K562 (cell line): ENCODE data around the gene CLCNKA. TPM values are rescaled to one million over a fixed set of nuclear protein-coding genes. Genes with fewer than 3 reads are reported as not detected.
A peak's percentile ranks its signal among the peaks of the same experiment; 100 is the strongest.

ENCODE experiments used
- AFF4 ChIP-seq: sonication (generic); formaldehyde crosslinking; IDR thresholded peaks from 2 replicates; pipeline ENCODE4 v1.8.0; 2023; ENCODE audit warnings: mild to moderate bottlenecking, missing genetic modification reagents
- ARID3A ChIP-seq: IDR thresholded peaks from 2 replicates; pipeline ENCODE4 v1.6.1; 2012; ENCODE audit warnings: low read depth, low read length, improper control_type of control experiment, borderline replicate concordance
- BHLHE40 ChIP-seq: IDR thresholded peaks from 2 replicates; pipeline ENCODE4 v1.6.1; 2011; ENCODE audit warnings: low read length, improper control_type of control experiment
- CBX1 ChIP-seq: sonication (generic); IDR thresholded peaks from 2 replicates; pipeline ENCODE4 v1.6.1; 2016; ENCODE audit warnings: antibody characterized with exemption, low read depth, mild to moderate bottlenecking
- CCNT2 ChIP-seq: IDR thresholded peaks from 2 replicates; pipeline ENCODE4 v1.6.1; 2011; ENCODE audit warnings: borderline replicate concordance, low read depth, mild to moderate bottlenecking, moderate library complexity, mixed read lengths, low read length; ENCODE audit not compliant: insufficient read length; ENCODE audit errors: extremely low read depth
- EWSR1 ChIP-seq: fragments of 450-650 bp; IDR thresholded peaks from 2 replicates; pipeline ENCODE4 v1.6.1; 2018; ENCODE audit warnings: borderline replicate concordance, mild to moderate bottlenecking, low read depth, moderate library complexity; ENCODE audit not compliant: partially characterized antibody
- HMGXB4 ChIP-seq: sonication (generic); formaldehyde crosslinking; IDR thresholded peaks from 2 replicates; pipeline ENCODE4 v1.8.1; 2023; ENCODE audit warnings: mild to moderate bottlenecking, missing genetic modification reagents
- JUN ChIP-seq, 2 experiments: sonication (generic) in 1 of 2; formaldehyde crosslinking in 1 of 2; IDR thresholded peaks; 2 replicates each; pipeline versions ENCODE4 v1.6.1 to v1.8.0; 2012 to 2022; ENCODE audit warnings: borderline replicate concordance in 2 of 2, mild to moderate bottlenecking in 2 of 2, improper control_type of control experiment in 1 of 2, low read depth in 1 of 2, low read length in 1 of 2, missing genetic modification reagents in 1 of 2
- NELFE ChIP-seq: IDR thresholded peaks from 2 replicates; pipeline ENCODE4 v1.6.1; 2011; ENCODE audit warnings: mild to moderate bottlenecking; ENCODE audit not compliant: insufficient read depth, insufficient read length
- NKRF ChIP-seq: fragments of 450-650 bp; IDR thresholded peaks from 2 replicates; pipeline ENCODE4 v1.6.1; 2016; ENCODE audit warnings: borderline replicate concordance
- POLR3G ChIP-seq: IDR thresholded peaks from 2 replicates; pipeline ENCODE4 v1.6.1; 2011; ENCODE audit not compliant: insufficient read length, insufficient replicate concordance; ENCODE audit errors: extremely low read depth
- TAF15 ChIP-seq: fragments of 200-400 bp; formaldehyde crosslinking; IDR thresholded peaks from 2 replicates; pipeline ENCODE4 v1.6.1; 2017; ENCODE audit warnings: mild to moderate bottlenecking, low read depth, low read length, moderate library complexity
- ZBTB43 ChIP-seq: sonication (generic); formaldehyde crosslinking; IDR thresholded peaks from 2 replicates; pipeline ENCODE4 v1.8.0; 2023; ENCODE audit warnings: mild to moderate bottlenecking, missing genetic modification reagents
- polyA plus RNA-seq, 8 experiments: library from polyadenylated mRNA; depleted of rRNA in 4 of 8; stranded (reverse) in 5 of 8; unstranded in 3 of 8; fragments of >200 nt; fragmentation: Nextera tagmentation in 2 of 8; fragmentation: Illumina TruSeq in 1 of 8; extraction: Ambion mirVana in 2 of 8; extraction: Trizol in 1 of 8; gene quantifications; 2 replicates each; pipeline versions ENCODE4 v1.2.1 to v1.2.3, GENCODE V29; 2011 to 2014; ENCODE audit warnings: inconsistent platforms in 1 of 8, missing spikeins in 1 of 8
- total RNA-seq, 7 experiments: library from RNA; depleted of rRNA in 6 of 7; stranded (reverse); fragments of >200 nt in 6 of 7; fragmentation: Illumina TruSeq in 2 of 7; extraction: Trizol in 2 of 7; gene quantifications; 2 replicates each; pipeline versions ENCODE4 v1.2.1 to v1.2.3, GENCODE V29; 2011 to 2021; ENCODE audit warnings: low replicate concordance in 1 of 7

Gene CLCNKA
- total and polyA plus RNA-seq, 9 of the 15 experiments (the other 6 are each of a cell fraction or from before 2014, with no cell fraction given) = 0.03 to 0.37 (median 0.10) TPM; not detected in 3

GRCh38 chr1:15975358-15975804 lies 46.5 kb upstream of the CLCNKA start (continued):
- TF ChIP-seq AFF4 (CRISPR knock-in tag) = 0 out of 2 replicates have a peak, but pooled peaks have one; percentile 6
- no peak for TF ChIP-seq NKRF
- no peak for TF ChIP-seq BHLHE40
- no peak for TF ChIP-seq POLR3G
- TF ChIP-seq TAF15 = no peak
- TF ChIP-seq CCNT2 = peak; percentile 66
- 0 out of 2 replicates have a peak, but pooled peaks have one; percentile 5 for TF ChIP-seq CBX1
- no peak for TF ChIP-seq EWSR1
- peak; percentile 85; the same call in 1 of the 2 replicates for TF ChIP-seq HMGXB4 (CRISPR knock-in tag)
- no peak for TF ChIP-seq NELFE
- no peak for TF ChIP-seq ZBTB43 (CRISPR knock-in tag)
- TF ChIP-seq ARID3A = no peak
- TF ChIP-seq JUN (IDR thresholded peaks at IDR 0.05; ENCODE audit: borderline replicate concordance, low read depth, low read length) = no peak
- TF ChIP-seq JUN (CRISPR knock-in tag; IDR thresholded peaks at IDR 0.05; ENCODE audit: borderline replicate concordance) = no peak
